ENCODE data around the gene DDB1. TPM values are rescaled to one million over a fixed set of nuclear protein-coding genes. Genes with fewer than 3 reads are reported as not detected.

Gene DDB1
- polyA plus RNA-seq, 1 donor from 2014 or later: 203 TPM

GRCh38 chr11:61370349-61371005 is 37.6 kb upstream of the DDB1 start:
- Histone ChIP-seq H3K36me3 (ENCODE audit: insufficient read depth, low read length) (no peaks in the 10 kb centered on the region), H2AFZ (ENCODE audit: low read depth, low read length) (no peak overlapping the region), H3K27ac (ENCODE audit: low read length) (no peak overlapping the region), H3K79me2 (replicated peaks; ENCODE audit: insufficient read depth, low read length) (no peaks in the 10 kb centered on the region), H3K4me2 (ENCODE audit: low read length) (no peak overlapping the region), H3F3A (ENCODE audit: insufficient read depth, low read length, poor library complexity, severe bottlenecking) (no peaks in the 10 kb centered on the region), H3K27me3 (ENCODE audit: insufficient read depth, low read depth, low read length) (no peaks in the 10 kb centered on the region), H3K9me3 (ENCODE audit: low read length) (no peaks in the 10 kb centered on the region), H3K4me3 (ENCODE audit: low read length) (no peak overlapping the region), H3K9me2 (ENCODE audit: insufficient read depth, low read length) (no peaks in the 10 kb centered on the region), H4K20me1 (ENCODE audit: insufficient read depth) (no peaks in the 10 kb centered on the region), H3K9ac (ENCODE audit: low read length) (no peak overlapping the region)
- TF ChIP-seq EZH2 (IDR thresholded peaks at IDR 0.05; ENCODE audit: borderline replicate concordance, insufficient read depth, low read length, poor library complexity, severe bottlenecking) (no peak), POLR2AphosphoS5 (IDR thresholded peaks at IDR 0.05) (no peak), CTCF (IDR thresholded peaks at IDR 0.05; ENCODE audit: poor library complexity, severe bottlenecking) (no peak), SMC3 (conservative IDR thresholded peaks at IDR 0.05; ENCODE audit: poor library complexity) (no peak), TAF1 (IDR thresholded peaks at IDR 0.05; ENCODE audit: low read depth) (no peak), MXI1 (conservative IDR thresholded peaks at IDR 0.05; ENCODE audit: poor library complexity, severe bottlenecking) (no peak), RAD21 (conservative IDR thresholded peaks at IDR 0.05) (no peak), EP300 (conservative IDR thresholded peaks at IDR 0.05; ENCODE audit: poor library complexity, severe bottlenecking) (no peak)
- TF ChIP-seq, protein P1, sequence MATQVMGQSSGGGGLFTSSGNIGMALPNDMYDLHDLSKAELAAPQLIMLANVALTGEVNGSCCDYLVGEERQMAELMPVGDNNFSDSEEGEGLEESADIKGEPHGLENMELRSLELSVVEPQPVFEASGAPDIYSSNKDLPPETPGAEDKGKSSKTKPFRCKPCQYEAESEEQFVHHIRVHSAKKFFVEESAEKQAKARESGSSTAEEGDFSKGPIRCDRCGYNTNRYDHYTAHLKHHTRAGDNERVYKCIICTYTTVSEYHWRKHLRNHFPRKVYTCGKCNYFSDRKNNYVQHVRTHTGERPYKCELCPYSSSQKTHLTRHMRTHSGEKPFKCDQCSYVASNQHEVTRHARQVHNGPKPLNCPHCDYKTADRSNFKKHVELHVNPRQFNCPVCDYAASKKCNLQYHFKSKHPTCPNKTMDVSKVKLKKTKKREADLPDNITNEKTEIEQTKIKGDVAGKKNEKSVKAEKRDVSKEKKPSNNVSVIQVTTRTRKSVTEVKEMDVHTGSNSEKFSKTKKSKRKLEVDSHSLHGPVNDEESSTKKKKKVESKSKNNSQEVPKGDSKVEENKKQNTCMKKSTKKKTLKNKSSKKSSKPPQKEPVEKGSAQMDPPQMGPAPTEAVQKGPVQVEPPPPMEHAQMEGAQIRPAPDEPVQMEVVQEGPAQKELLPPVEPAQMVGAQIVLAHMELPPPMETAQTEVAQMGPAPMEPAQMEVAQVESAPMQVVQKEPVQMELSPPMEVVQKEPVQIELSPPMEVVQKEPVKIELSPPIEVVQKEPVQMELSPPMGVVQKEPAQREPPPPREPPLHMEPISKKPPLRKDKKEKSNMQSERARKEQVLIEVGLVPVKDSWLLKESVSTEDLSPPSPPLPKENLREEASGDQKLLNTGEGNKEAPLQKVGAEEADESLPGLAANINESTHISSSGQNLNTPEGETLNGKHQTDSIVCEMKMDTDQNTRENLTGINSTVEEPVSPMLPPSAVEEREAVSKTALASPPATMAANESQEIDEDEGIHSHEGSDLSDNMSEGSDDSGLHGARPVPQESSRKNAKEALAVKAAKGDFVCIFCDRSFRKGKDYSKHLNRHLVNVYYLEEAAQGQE (IDR thresholded peaks at IDR 0.05; ENCODE audit: borderline replicate concordance): no peak

GRCh38 chr11:61369372-61370348 is 36.8 kb upstream of the DDB1 start:
- Histone ChIP-seq H4K20me1 (ENCODE audit: insufficient read depth) (no peaks in the 10 kb centered on the region), H2AFZ (ENCODE audit: low read depth, low read length) (no peak overlapping the region), H3K27ac (ENCODE audit: low read length) (no peak overlapping the region), H3K9me3 (ENCODE audit: low read length) (no peaks in the 10 kb centered on the region), H3K36me3 (ENCODE audit: insufficient read depth, low read length) (no peaks in the 10 kb centered on the region), H3K4me2 (ENCODE audit: low read length) (no peak overlapping the region), H3F3A (ENCODE audit: insufficient read depth, low read length, poor library complexity, severe bottlenecking) (no peaks in the 10 kb centered on the region), H3K9ac (ENCODE audit: low read length) (no peak overlapping the region), H3K9me2 (ENCODE audit: insufficient read depth, low read length) (no peaks in the 10 kb centered on the region), H3K79me2 (replicated peaks; ENCODE audit: insufficient read depth, low read length) (no peaks in the 10 kb centered on the region), H3K4me3 (ENCODE audit: low read length) (no peak overlapping the region), H3K27me3 (ENCODE audit: insufficient read depth, low read depth, low read length) (no peaks in the 10 kb centered on the region)
- TF ChIP-seq EZH2 (IDR thresholded peaks at IDR 0.05; ENCODE audit: borderline replicate concordance, insufficient read depth, low read length, poor library complexity, severe bottlenecking) (no peak), SMC3 (conservative IDR thresholded peaks at IDR 0.05; ENCODE audit: poor library complexity) (no peak)

Data from neural cell (in vitro differentiated cells).